Loucy (cell line): ENCODE data around the gene EFCAB14.

Experiments
- CTCF ChIP-seq: fragments of 200-600 bp; sonication (generic); conservative IDR thresholded peaks from 2 replicates; pipeline ENCODE4 v1.5.1; 2014; ENCODE audit warnings: mild to moderate bottlenecking, antibody characterized with exemption, low read length
- EZH2phosphoT487 ChIP-seq: fragments of 200-600 bp; IDR thresholded peaks from 2 replicates; pipeline ENCODE4 v1.6.1; 2018; ENCODE audit warnings: antibody characterized with exemption, mild to moderate bottlenecking, moderate library complexity, borderline replicate concordance

GRCh38 chr1:46665983-46666382 lies 52.9 kb downstream of the EFCAB14 start:
- TF ChIP-seq CTCF (no peak), EZH2phosphoT487 (no peak)
